Putamen (tissue), 1 donor: ENCODE results near the gene LOXHD1.

ENCODE experiments used
- DNase-seq: peaks from one replicate; pipeline ENCODE4 v3.0.0-alpha.2; 2016; ENCODE audit warnings: low spot score

The LOXHD1 gene

GRCh38 chr18:46625069-46625468, 32.0 kb downstream of the LOXHD1 start:
- no peak for DNase-seq

- DNase-seq = peak; percentile 61
Observed at GRCh38 chr18:46624127-46624526, 32.9 kb downstream of the LOXHD1 start.

- peak; percentile 47 for DNase-seq
Observed at GRCh38 chr18:46623541-46623940, 33.5 kb downstream of the LOXHD1 start.

- peak; percentile 11 for DNase-seq
Observed at GRCh38 chr18:46622999-46623398, 34.0 kb downstream of the LOXHD1 start.

- no peak for DNase-seq
Observed at GRCh38 chr18:46622451-46622850, 34.6 kb downstream of the LOXHD1 start.

GRCh38 chr18:46621871-46622270, 35.1 kb downstream of the LOXHD1 start:
- no peak for DNase-seq

GRCh38 chr18:46621111-46621766, 35.8 kb downstream of the LOXHD1 start:
- DNase-seq = no peak

GRCh38 chr18:46619559-46619958, 37.5 kb downstream of the LOXHD1 start:
- no peak for DNase-seq

GRCh38 chr18:46615720-46616119, 41.3 kb downstream of the LOXHD1 start:
- no peak for DNase-seq

GRCh38 chr18:46609048-46609447, 48.0 kb downstream of the LOXHD1 start:
- no peak for DNase-seq

- DNase-seq = no peak
Observed at GRCh38 chr18:46607926-46608325, 49.1 kb downstream of the LOXHD1 start.

GRCh38 chr18:46601141-46601805, 55.7 kb downstream of the LOXHD1 start:
- no peak for DNase-seq

GRCh38 chr18:46596119-46596518, 60.9 kb downstream of the LOXHD1 start:
- no peak for DNase-seq

GRCh38 chr18:46591783-46592391, 65.1 kb downstream of the LOXHD1 start:
- DNase-seq = no peak

GRCh38 chr18:46590103-46590502, 66.9 kb downstream of the LOXHD1 start:
- no peak for DNase-seq

- no peak for DNase-seq
Observed at GRCh38 chr18:46588971-46589660, 67.9 kb downstream of the LOXHD1 start.

GRCh38 chr18:46587600-46587999, 69.4 kb downstream of the LOXHD1 start:
- DNase-seq = no peak

- no peak for DNase-seq
Observed at GRCh38 chr18:46583711-46584110, 73.3 kb downstream of the LOXHD1 start.

- no peak for DNase-seq
Observed at GRCh38 chr18:46581648-46582047, 75.4 kb downstream of the LOXHD1 start.

GRCh38 chr18:46578987-46579386, 78.0 kb downstream of the LOXHD1 start:
- DNase-seq = no peak

- no peak for DNase-seq
Observed at GRCh38 chr18:46577546-46577945, 79.5 kb downstream of the LOXHD1 start.

GRCh38 chr18:46575851-46576250, 81.2 kb downstream of the LOXHD1 start:
- no peak for DNase-seq

GRCh38 chr18:46574743-46575115, 82.3 kb downstream of the LOXHD1 start:
- no peak for DNase-seq
